Esophagus muscularis mucosa (tissue), 4 donors: ENCODE results near the gene PSMB7.

Source experiments
- EP300 ChIP-seq: sonication (generic); formaldehyde crosslinking; IDR thresholded peaks from one replicate; pipeline ENCODE4 v1.6.1; 2017; ENCODE audit warnings: antibody characterized with exemption
- POLR2A ChIP-seq: fragments of 450-650 bp; IDR thresholded peaks from one replicate; pipeline ENCODE4 v1.6.1; 2017; ENCODE audit warnings: antibody characterized with exemption, moderate library complexity, mild to moderate bottlenecking, low read depth
- TF ChIP-seq, protein P1 (sequence below), 3 experiments: fragments of 200-600 bp in 2 of 3; fragments of 450-650 bp in 1 of 3; sonication (generic) in 2 of 3; IDR thresholded peaks; one replicate each; pipeline ENCODE4 v1.5.1; 2017 to 2019; ENCODE audit warnings: antibody characterized with exemption in 3 of 3, mild to moderate bottlenecking in 2 of 3, moderate library complexity in 1 of 3

GRCh38 chr9:124442826-124443225, 27.6 kb upstream of the PSMB7 start:
- TF ChIP-seq POLR2A = no peak
- TF ChIP-seq, protein P1, sequence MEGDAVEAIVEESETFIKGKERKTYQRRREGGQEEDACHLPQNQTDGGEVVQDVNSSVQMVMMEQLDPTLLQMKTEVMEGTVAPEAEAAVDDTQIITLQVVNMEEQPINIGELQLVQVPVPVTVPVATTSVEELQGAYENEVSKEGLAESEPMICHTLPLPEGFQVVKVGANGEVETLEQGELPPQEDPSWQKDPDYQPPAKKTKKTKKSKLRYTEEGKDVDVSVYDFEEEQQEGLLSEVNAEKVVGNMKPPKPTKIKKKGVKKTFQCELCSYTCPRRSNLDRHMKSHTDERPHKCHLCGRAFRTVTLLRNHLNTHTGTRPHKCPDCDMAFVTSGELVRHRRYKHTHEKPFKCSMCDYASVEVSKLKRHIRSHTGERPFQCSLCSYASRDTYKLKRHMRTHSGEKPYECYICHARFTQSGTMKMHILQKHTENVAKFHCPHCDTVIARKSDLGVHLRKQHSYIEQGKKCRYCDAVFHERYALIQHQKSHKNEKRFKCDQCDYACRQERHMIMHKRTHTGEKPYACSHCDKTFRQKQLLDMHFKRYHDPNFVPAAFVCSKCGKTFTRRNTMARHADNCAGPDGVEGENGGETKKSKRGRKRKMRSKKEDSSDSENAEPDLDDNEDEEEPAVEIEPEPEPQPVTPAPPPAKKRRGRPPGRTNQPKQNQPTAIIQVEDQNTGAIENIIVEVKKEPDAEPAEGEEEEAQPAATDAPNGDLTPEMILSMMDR (IDR thresholded peaks at IDR 0.05) = no peak
- TF ChIP-seq EP300 = no peak
